ENCODE data around the gene SLC23A2.

The SLC23A2 gene

GRCh38 chr20:4894409-4894808, 106.9 kb downstream of the SLC23A2 start:
- TF ChIP-seq RARB (CRISPR knock-in tag; IDR thresholded peaks at IDR 0.05) (no peak), TCF4 (CRISPR knock-in tag; IDR thresholded peaks at IDR 0.05; ENCODE audit: borderline replicate concordance) (no peak), PPARA (CRISPR knock-in tag; IDR thresholded peaks at IDR 0.05; ENCODE audit: borderline replicate concordance) (no peak), ESRRG (CRISPR knock-in tag; IDR thresholded peaks at IDR 0.05) (no peak), ZNF565 (CRISPR knock-in tag; conservative IDR thresholded peaks at IDR 0.05; ENCODE audit: low read depth) (no peak), ARNTL (CRISPR knock-in tag; IDR thresholded peaks at IDR 0.05; ENCODE audit: borderline replicate concordance, low read depth) (no peak), ZFP30 (CRISPR knock-in tag; IDR thresholded peaks at IDR 0.05) (no peak), POU6F1 (CRISPR knock-in tag; IDR thresholded peaks at IDR 0.05; ENCODE audit: borderline replicate concordance, low read depth) (no peak), CSDC2 (CRISPR knock-in tag; IDR thresholded peaks at IDR 0.05) (no peak)
- TF ChIP-seq, protein P1, sequence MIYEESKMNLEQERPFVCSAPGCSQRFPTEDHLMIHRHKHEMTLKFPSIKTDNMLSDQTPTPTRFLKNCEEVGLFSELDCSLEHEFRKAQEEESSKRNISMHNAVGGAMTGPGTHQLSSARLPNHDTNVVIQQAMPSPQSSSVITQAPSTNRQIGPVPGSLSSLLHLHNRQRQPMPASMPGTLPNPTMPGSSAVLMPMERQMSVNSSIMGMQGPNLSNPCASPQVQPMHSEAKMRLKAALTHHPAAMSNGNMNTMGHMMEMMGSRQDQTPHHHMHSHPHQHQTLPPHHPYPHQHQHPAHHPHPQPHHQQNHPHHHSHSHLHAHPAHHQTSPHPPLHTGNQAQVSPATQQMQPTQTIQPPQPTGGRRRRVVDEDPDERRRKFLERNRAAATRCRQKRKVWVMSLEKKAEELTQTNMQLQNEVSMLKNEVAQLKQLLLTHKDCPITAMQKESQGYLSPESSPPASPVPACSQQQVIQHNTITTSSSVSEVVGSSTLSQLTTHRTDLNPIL (CRISPR knock-in tag; IDR thresholded peaks at IDR 0.05; ENCODE audit: low read depth): no peak
- no peak for ATAC-seq

GRCh38 chr20:4893709-4894108, 107.6 kb downstream of the SLC23A2 start:
- ATAC-seq: no peak
- TF ChIP-seq CSDC2 (CRISPR knock-in tag; IDR thresholded peaks at IDR 0.05): no peak
- TF ChIP-seq PPARA (CRISPR knock-in tag; IDR thresholded peaks at IDR 0.05; ENCODE audit: borderline replicate concordance): no peak
- TF ChIP-seq, protein P2, sequence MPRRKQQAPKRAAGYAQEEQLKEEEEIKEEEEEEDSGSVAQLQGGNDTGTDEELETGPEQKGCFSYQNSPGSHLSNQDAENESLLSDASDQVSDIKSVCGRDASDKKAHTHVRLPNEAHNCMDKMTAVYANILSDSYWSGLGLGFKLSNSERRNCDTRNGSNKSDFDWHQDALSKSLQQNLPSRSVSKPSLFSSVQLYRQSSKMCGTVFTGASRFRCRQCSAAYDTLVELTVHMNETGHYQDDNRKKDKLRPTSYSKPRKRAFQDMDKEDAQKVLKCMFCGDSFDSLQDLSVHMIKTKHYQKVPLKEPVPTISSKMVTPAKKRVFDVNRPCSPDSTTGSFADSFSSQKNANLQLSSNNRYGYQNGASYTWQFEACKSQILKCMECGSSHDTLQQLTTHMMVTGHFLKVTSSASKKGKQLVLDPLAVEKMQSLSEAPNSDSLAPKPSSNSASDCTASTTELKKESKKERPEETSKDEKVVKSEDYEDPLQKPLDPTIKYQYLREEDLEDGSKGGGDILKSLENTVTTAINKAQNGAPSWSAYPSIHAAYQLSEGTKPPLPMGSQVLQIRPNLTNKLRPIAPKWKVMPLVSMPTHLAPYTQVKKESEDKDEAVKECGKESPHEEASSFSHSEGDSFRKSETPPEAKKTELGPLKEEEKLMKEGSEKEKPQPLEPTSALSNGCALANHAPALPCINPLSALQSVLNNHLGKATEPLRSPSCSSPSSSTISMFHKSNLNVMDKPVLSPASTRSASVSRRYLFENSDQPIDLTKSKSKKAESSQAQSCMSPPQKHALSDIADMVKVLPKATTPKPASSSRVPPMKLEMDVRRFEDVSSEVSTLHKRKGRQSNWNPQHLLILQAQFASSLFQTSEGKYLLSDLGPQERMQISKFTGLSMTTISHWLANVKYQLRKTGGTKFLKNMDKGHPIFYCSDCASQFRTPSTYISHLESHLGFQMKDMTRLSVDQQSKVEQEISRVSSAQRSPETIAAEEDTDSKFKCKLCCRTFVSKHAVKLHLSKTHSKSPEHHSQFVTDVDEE (CRISPR knock-in tag; IDR thresholded peaks at IDR 0.05): no peak

GRCh38 chr20:4891997-4892396, 109.3 kb downstream of the SLC23A2 start:
- TF ChIP-seq POU6F1 (CRISPR knock-in tag; IDR thresholded peaks at IDR 0.05; ENCODE audit: borderline replicate concordance, low read depth) (no peak), ZFP3 (CRISPR knock-in tag; IDR thresholded peaks at IDR 0.05) (no peak), PPARA (CRISPR knock-in tag; IDR thresholded peaks at IDR 0.05; ENCODE audit: borderline replicate concordance) (no peak), ZNF565 (CRISPR knock-in tag; conservative IDR thresholded peaks at IDR 0.05; ENCODE audit: low read depth) (no peak), ZNF70 (CRISPR knock-in tag; IDR thresholded peaks at IDR 0.05) (no peak), SNAI2 (CRISPR knock-in tag; IDR thresholded peaks at IDR 0.05) (no peak), CSDC2 (CRISPR knock-in tag; IDR thresholded peaks at IDR 0.05) (no peak), ESRRG (CRISPR knock-in tag; IDR thresholded peaks at IDR 0.05) (no peak), ARNTL (CRISPR knock-in tag; IDR thresholded peaks at IDR 0.05; ENCODE audit: borderline replicate concordance, low read depth) (no peak), TCF4 (CRISPR knock-in tag; IDR thresholded peaks at IDR 0.05; ENCODE audit: borderline replicate concordance) (no peak), ISL1 (CRISPR knock-in tag; IDR thresholded peaks at IDR 0.05) (no peak), OSR1 (CRISPR knock-in tag; IDR thresholded peaks at IDR 0.05) (no peak)
- TF ChIP-seq, protein P3, sequence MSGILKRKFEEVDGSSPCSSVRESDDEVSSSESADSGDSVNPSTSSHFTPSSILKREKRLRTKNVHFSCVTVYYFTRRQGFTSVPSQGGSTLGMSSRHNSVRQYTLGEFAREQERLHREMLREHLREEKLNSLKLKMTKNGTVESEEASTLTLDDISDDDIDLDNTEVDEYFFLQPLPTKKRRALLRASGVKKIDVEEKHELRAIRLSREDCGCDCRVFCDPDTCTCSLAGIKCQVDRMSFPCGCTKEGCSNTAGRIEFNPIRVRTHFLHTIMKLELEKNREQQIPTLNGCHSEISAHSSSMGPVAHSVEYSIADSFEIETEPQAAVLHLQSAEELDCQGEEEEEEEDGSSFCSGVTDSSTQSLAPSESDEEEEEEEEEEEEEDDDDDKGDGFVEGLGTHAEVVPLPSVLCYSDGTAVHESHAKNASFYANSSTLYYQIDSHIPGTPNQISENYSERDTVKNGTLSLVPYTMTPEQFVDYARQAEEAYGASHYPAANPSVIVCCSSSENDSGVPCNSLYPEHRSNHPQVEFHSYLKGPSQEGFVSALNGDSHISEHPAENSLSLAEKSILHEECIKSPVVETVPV (CRISPR knock-in tag; IDR thresholded peaks at IDR 0.05): no peak
- no peak for ATAC-seq

DNA sequence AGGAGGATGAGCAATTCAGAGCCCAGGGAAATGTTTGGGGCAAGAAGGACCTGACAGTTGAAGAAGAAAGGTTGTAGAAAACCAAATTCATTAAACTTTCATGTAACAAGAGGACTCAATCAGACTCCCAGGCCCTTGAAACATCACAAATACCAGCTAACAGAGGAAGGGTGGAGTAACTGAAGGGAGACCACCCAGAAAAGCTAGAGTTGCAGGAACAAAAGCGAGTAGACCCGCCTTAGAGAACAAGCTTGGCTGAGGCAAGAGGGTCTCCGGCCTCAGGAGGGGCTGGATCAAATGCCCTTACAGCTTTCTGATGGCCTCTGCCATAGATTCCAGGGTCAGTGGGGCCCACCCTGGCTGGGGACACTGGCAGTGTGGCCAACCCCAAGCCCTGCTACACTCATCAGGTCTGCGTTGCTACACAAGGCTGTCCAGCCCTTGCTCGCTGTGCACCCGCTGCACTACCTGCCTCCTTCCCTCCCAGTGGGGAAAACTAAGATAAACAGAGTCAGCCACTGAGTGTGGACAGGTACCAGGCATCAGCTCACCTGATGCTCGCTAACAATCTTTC, 110.0 kb downstream of the SLC23A2 start:
- ATAC-seq: no peak
- TF ChIP-seq ZNF565 (CRISPR knock-in tag; conservative IDR thresholded peaks at IDR 0.05; ENCODE audit: low read depth) (no peak), CSDC2 (CRISPR knock-in tag; IDR thresholded peaks at IDR 0.05) (no peak), GLIS3 (CRISPR knock-in tag; IDR thresholded peaks at IDR 0.05) (no peak), PATZ1 (CRISPR knock-in tag; IDR thresholded peaks at IDR 0.05; ENCODE audit: borderline replicate concordance) (no peak), PPARA (CRISPR knock-in tag; IDR thresholded peaks at IDR 0.05; ENCODE audit: borderline replicate concordance) (no peak)

Measured in SK-N-SH treated with all-trans-retinoic acid at 6 μM for 48 hours (cell line).